MG63 (cell line): Measurements from ENCODE around the gene DIS3L2. TPM values are rescaled to one million over a fixed set of nuclear protein-coding genes. Genes with fewer than 3 reads are reported as not detected.
A peak's percentile ranks its signal among the peaks of the same experiment; 100 is the strongest.

Experiments used
- DNase-seq: peaks from one replicate; pipeline ENCODE4 v3.0.0-alpha.2; 2020
- H3K27me3 ChIP-seq: fragments of 250-450 bp; sonication (Bioruptor Pico); 2 replicates; pipeline ENCODE4 v1.5.1; 2020; ENCODE audit warnings: mild to moderate bottlenecking, moderate library complexity
- H3K36me3 ChIP-seq: fragments of 250-450 bp; sonication (Bioruptor Pico); 2 replicates; pipeline ENCODE4 v1.5.1; 2020; ENCODE audit warnings: mild to moderate bottlenecking, moderate library complexity
- H3K4me3 ChIP-seq: fragments of 250-450 bp; sonication (Bioruptor Pico); 2 replicates; pipeline ENCODE4 v1.5.1; 2020; ENCODE audit warnings: mild to moderate bottlenecking, moderate library complexity
- H3K9me3 ChIP-seq: fragments of 250-450 bp; sonication (Bioruptor Pico); 2 replicates; pipeline ENCODE4 v1.5.1; 2020; ENCODE audit warnings: mild to moderate bottlenecking, moderate library complexity
- total RNA-seq: library from RNA; depleted of rRNA; stranded (reverse); fragments of >200 nt; shearing (Covaris generic); gene quantifications from 2 replicates; pipeline ENCODE4 v1.2.3, GENCODE V29; 2014; ENCODE audit warnings: low replicate concordance

DIS3L2 gene
- total RNA-seq, 1 experiment from 2014 or later, result 17.2 TPM

DNA sequence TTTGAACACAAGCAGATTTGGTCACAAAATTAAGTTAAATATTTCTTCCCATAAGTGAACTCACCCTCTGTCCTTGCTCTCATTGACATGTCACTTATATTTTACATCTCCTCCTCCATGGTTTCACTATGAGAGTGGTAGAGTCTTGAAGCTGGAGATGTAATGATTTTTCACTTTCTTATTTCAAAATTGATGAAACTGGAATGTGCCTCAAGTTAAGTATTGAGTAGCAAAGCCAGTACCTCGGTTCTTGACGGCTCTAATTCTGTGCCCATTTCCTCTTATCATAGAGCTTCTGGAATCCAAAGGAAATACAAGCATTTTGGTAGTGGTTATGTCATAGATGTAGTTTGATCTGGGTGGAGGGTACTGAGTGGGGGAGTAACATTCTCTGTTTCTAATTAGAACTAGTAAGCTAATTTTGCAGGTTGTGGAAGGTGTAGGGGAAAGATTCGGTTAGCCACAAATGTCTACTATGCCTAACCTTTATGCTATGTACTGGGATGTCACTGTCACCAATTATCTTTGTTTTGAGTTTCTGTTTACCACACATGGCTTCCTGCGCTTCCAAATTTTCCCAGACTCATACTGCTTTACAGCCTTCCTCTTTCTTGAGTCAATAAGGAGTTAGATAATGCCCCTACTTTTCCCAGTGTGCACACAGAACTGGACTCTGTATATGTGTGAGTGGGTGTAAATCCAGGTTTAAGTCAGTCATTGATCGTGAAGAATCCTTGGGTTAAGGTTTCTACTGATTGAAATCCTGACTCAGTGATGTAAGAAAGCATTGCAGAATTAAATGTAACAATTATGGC lies 96.8 kb downstream of the DIS3L2 start:
- H3K4me3 ChIP-seq, result no peak overlapping the region
- DNase-seq, result no peak
- H3K36me3 ChIP-seq, result no peaks in the 10 kb centered on the region
- no peaks in the 10 kb centered on the region for H3K9me3 ChIP-seq
- no peaks in the 10 kb centered on the region for H3K27me3 ChIP-seq

DNA sequence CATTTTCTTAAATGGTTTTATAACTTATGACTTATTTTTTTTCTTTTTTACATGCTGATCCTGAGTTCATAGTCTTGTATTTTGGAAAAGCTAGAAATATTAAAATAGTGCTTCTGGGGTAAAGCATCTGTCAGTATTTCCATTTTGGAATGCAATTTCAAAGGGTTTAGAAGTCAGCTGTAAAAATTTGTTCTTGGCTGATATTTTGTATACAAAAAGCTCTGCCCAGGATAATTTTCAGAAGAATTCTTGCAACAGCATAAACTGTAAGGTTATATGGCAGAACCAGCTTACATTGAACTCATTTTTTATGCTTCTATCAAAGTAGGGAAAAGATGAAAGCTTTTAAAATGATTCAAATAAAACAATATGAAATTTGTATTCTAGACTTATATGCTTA lies 97.4 kb downstream of the DIS3L2 start:
- no peak for DNase-seq
- Histone ChIP-seq H3K27me3 (no peaks in the 10 kb centered on the region), H3K36me3 (no peaks in the 10 kb centered on the region), H3K9me3 (no peaks in the 10 kb centered on the region), H3K4me3 (no peak overlapping the region)

DNA sequence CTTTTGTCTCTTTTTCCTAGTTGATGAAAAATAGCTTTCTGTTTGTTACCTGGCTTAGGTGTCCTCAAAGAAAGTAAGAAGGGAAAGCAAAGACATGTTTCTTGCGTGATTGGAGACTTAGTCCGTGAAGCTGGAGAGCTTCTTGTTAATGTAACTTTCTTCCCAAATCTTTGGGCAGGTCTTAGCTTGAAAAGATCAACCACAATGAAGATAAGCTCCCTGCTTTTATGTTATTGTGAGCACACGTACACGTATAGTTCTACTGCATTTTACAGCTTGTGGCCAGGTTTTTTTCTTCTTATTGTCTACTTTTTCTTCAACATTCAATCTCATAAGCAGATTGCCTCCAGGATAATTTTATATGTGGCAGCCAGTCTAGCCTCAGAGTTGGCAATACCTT lies 99.8 kb downstream of the DIS3L2 start:
- Histone ChIP-seq H3K36me3 (no peaks in the 10 kb centered on the region), H3K27me3 (no peaks in the 10 kb centered on the region), H3K4me3 (no peak overlapping the region), H3K9me3 (no peaks in the 10 kb centered on the region)
- DNase-seq, result no peak

DNA sequence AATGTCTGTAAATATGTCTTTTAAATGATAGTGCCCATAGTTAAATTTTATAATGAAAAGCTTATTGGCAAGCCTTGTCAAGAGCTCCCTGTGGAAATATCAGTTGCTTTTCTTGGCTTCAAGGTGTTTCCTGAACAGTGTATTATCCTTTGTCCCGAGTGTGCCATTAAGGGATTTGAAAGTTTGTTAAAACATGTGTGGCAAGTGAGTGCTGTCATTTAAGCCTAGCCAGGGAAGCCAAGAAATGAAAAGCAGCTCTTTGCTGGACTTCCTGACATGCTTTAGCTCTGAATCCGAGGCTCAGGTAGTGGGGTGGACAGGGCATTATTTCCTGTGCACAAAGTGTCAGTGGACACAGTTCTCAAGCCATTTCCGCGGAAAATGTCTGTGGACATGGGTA lies 111.5 kb downstream of the DIS3L2 start:
- no peaks in the 10 kb centered on the region for H3K27me3 ChIP-seq
- H3K36me3 ChIP-seq, result no peaks in the 10 kb centered on the region
- no peaks in the 10 kb centered on the region for H3K9me3 ChIP-seq
- DNase-seq, result no peak
- no peak overlapping the region for H3K4me3 ChIP-seq

DNA sequence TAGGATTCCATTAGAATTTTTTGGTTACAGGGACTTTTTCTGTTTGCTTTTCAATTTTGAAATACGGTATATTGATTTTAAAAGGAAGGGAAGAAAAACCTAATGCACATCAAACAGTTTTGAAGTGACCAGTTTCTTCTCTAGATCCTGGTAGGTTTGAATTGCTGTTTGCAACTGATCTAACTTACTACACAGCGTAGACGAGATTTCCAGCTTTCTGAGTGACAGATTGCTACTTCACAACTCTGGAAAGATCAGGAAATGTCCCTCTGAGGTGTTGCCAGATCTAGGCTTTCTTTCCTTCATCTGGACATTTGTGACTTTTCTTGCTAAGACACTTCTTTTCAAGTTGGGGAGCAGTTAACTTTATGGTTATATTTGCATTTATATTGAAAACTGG lies 112.2 kb downstream of the DIS3L2 start:
- no peak for DNase-seq
- Histone ChIP-seq H3K27me3 (no peaks in the 10 kb centered on the region), H3K9me3 (no peaks in the 10 kb centered on the region), H3K4me3 (no peak overlapping the region), H3K36me3 (no peaks in the 10 kb centered on the region)

DNA sequence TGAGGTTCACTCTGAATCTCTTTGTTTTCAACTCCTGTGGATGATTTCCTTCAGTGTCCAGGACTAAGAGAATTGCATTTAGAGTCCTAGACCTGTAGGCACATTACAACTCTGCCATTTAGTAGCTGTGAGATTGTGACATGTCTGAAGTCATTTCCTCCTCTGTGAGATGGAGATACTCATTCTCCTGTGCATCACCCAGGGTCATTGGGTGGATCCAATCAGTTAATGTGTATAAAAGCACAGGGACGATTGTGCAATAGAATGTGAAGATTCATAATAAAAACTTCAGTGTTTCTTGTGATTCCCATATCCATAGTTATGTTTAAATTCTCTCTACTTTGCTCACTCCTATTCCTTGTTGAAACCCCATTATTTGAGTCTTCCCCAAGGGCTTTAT lies 113.6 kb downstream of the DIS3L2 start:
- Histone ChIP-seq H3K27me3 (no peaks in the 10 kb centered on the region), H3K4me3 (no peak overlapping the region), H3K9me3 (no peaks in the 10 kb centered on the region), H3K36me3 (no peaks in the 10 kb centered on the region)
- DNase-seq, result no peak

DNA sequence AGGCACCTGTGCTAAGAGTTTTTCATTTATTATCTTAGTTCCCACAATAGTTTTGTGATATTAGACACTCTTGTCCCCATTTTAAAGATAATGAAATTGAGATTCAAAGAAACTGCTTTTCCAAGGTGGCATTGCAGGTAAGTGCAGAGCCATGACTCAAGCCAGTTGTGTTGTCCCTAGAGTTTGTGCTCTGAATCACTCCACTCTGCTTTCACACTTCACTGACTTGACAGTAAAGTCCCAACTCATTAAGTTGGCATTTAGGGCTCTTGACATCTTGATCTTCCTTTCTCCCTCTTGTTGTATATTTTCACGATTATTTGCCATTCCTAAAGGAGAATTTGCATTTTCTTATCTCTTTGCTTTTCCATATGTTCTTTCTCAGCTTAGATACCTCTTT lies 114.3 kb downstream of the DIS3L2 start:
- H3K27me3 ChIP-seq, result no peaks in the 10 kb centered on the region
- H3K9me3 ChIP-seq, result no peaks in the 10 kb centered on the region
- no peaks in the 10 kb centered on the region for H3K36me3 ChIP-seq
- no peak overlapping the region for H3K4me3 ChIP-seq
- no peak for DNase-seq

DNA sequence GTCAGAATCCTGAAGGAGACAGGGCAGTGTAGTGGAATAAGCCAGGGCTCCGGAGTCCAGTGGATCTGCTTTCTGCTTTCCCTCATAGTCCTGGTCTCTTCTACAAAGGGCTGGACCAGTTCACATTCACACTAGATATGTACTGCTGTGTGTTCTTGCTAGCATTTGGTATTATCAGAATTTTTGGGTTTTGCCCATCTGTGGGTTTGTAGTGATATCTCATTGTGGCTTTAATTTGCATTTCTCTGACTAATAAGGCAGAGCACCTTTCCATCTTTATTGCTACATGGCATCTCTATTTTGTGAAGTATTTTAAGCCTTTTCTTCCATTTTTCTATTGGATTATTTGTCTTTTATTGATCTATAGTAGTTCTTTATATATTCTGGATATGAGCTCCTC lies 114.8 kb downstream of the DIS3L2 start:
- no peak overlapping the region for H3K4me3 ChIP-seq
- no peaks in the 10 kb centered on the region for H3K36me3 ChIP-seq
- no peaks in the 10 kb centered on the region for H3K27me3 ChIP-seq
- no peak for DNase-seq
- H3K9me3 ChIP-seq, result no peaks in the 10 kb centered on the region

DNA sequence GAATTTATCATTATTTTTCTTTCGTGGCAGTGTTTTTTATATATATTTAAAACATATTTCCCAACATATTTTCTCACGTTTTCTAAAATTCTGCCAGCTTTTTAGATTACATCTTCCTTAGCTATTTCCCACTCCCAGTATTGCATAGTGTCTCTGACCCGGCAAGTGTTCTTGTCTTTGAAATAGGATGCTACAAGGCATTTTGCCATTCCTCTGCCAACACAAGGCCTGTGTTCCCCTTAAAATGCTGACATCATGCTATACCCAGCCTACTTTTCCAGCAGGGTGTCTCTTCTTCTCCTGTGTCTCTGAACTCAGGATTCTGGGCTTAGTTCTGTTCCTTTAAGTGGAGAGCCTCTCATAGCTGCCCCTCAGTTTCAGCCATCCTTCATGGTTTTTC lies 115.2 kb downstream of the DIS3L2 start:
- no peaks in the 10 kb centered on the region for H3K27me3 ChIP-seq
- no peaks in the 10 kb centered on the region for H3K36me3 ChIP-seq
- DNase-seq, result no peak
- H3K9me3 ChIP-seq, result no peaks in the 10 kb centered on the region
- H3K4me3 ChIP-seq, result no peak overlapping the region

DNA sequence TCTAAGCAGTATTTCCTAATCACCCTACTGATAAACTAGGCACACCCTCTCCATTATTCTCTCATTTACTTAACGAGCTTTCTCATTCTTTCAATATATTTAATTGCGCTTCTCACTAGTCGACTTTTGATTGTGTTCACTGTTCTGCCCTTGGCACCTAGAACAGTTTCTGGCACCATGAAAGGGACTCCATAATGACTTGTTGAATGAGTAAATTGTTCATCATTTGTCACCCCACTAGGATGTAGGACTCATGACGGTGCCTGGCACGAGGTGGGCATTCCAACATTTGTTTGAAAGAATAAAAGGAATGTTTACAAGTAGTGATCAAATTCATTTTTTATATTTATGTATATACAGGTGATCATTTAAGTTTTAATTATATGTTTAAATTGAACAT lies 123.7 kb downstream of the DIS3L2 start:
- peaks cover 4% of the 10 kb centered on the region; the same call in 1 of the 2 replicates for H3K36me3 ChIP-seq
- peak; percentile 30 for DNase-seq
- H3K4me3 ChIP-seq, result no peak overlapping the region
- H3K9me3 ChIP-seq, result 0 out of 2 replicates have a peak, but pooled peaks cover 4% of the 10 kb centered on the region
- H3K27me3 ChIP-seq, result no peaks in the 10 kb centered on the region

DNA sequence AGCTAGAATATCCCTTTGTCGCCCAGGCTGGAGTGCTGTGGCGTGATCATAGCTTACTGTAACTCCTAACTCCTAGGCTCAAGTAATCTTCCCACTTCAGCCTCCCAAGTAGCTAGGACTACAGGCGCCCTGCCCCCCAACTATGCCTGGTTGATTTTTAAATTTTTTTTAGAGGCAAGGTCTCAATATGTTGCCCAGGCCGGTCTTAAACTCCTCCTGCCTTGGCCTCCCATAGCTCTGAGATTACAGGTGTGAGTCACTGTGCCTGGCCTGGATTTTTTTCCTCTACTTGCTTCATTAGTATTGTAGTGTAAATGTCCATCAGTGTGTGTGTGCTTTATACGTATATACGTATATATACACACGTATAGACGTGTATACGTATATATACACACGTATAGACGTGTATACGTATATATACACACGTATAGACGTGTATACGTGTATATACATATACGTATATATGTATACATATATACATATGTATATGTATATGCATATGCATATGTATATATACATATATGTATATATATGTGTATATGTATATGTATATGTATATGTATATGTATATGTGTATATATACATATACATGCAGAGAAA lies 124.4 kb downstream of the DIS3L2 start:
- Histone ChIP-seq H3K36me3 (peaks cover 4% of the 10 kb centered on the region; the same call in 1 of the 2 replicates), H3K4me3 (no peak overlapping the region), H3K27me3 (no peaks in the 10 kb centered on the region), H3K9me3 (0 out of 2 replicates have a peak, but pooled peaks cover 4% of the 10 kb centered on the region)
- peak; percentile 34 for DNase-seq

DNA sequence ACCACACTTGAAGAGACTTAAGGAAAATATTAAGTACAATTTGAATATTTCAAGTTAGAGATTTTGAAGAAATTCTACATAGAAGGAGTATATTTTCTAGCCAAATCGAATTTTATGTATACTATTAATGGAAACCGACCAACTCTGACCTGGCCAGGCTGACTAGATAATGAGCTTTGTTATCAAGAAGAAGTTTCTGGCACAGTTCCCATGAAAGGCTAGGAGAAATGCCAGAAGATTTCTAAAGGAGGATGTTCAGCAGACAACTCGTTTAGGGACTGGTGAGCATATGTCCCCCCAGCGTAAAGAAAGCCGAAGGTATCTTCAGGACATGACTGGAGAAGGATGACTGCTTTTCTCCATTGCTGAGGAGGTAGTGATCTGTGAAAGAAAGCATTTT lies 127.3 kb downstream of the DIS3L2 start:
- no peak for DNase-seq
- peaks cover 5% of the 10 kb centered on the region for H3K9me3 ChIP-seq
- H3K36me3 ChIP-seq, result peaks cover 4% of the 10 kb centered on the region; the same call in 1 of the 2 replicates
- no peak overlapping the region for H3K4me3 ChIP-seq
- H3K27me3 ChIP-seq, result no peaks in the 10 kb centered on the region

DNA sequence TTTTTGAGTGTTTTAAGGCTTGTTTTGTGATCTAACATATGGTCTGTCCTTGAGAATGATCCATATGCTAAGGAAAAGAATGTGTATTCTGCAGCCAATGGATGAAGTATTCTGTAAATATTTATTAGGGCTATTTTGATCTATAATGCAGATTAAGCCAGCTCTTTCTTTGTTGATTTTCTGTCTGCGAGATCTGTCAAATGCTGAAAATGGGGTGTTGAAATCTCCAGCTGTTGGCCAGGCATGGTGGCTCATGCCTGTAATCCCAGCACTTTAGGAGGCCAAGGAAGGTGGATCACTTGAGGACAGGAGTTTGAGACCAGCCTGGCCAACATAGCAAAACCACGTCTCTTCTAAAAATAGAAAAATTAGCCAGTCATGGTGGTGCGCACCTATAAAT lies 132.7 kb downstream of the DIS3L2 start:
- Histone ChIP-seq H3K36me3 (peaks cover 1% of the 10 kb centered on the region; the same call in 1 of the 2 replicates), H3K27me3 (no peaks in the 10 kb centered on the region), H3K4me3 (no peak overlapping the region), H3K9me3 (peaks cover 16% of the 10 kb centered on the region)
- DNase-seq, result no peak

DNA sequence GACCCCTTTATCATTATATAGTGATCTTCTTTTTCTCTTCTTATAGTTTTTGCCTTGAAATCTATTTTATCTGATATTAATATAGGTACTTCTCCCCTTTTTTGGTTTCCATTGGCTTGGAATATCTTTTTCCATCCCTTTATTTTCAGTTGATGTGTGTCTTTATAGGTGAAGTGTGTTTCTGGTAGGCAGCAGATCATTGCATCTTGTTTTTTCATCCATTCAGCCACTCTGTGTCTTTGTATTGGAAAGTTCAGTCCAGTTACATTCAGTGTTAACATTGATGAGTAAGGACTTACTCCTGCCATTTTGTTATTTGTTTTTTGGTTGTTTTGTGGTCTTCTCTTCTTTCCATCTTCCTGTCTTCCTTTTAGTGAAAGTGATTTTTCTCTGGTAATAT lies 133.4 kb downstream of the DIS3L2 start:
- H3K27me3 ChIP-seq, result no peaks in the 10 kb centered on the region
- H3K4me3 ChIP-seq, result no peak overlapping the region
- no peak for DNase-seq
- no peaks in the 10 kb centered on the region for H3K36me3 ChIP-seq
- peaks cover 16% of the 10 kb centered on the region for H3K9me3 ChIP-seq

DNA sequence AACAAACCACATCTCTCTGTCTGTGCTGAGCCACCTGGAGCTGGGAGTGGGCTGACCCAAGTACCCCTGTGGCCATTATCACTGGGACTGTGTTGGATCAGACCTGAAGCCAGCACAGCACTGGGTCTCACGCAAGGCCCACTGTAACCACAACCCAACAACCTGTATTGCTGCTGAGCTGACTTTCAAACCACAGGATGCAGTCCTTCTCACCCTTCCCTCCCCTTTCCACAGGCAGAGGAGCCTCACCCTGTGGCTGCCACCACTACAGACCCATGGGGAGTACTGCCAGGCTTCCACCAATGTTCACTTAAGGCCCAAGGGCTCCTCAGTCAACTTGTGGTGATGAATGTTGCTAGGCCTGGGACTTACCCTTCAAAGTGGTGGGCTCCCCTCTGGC lies 135.7 kb downstream of the DIS3L2 start:
- H3K9me3 ChIP-seq, result peaks cover 16% of the 10 kb centered on the region

DNA sequence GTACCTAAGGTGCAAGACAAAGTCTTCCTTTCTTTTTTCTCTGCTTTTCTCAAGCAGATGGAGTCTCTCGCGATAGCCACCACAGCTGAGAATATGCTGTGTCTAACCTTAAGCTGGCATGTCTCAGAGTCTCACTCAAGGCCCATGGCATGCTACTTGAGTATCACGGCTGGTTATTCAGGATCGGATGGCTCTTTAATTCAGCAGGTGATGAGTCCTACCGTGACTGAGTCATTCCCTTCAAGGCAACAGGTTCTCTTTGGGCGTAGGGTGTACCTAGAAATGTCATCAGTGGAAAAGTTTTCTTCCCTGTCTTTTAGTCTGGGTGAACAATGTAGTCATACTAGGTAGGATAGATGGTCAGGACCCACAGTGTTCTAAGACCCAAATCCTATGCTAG lies 136.2 kb downstream of the DIS3L2 start:
- Histone ChIP-seq H3K9me3 (peaks cover 16% of the 10 kb centered on the region), H3K36me3 (no peaks in the 10 kb centered on the region), H3K27me3 (no peaks in the 10 kb centered on the region), H3K4me3 (no peak overlapping the region)
- DNase-seq, result no peak

More for the DNA sequence above, 135.7 kb downstream of the DIS3L2 start:
- Histone ChIP-seq H3K27me3 (no peaks in the 10 kb centered on the region), H3K36me3 (no peaks in the 10 kb centered on the region), H3K4me3 (no peak overlapping the region)
- no peak for DNase-seq

DNA sequence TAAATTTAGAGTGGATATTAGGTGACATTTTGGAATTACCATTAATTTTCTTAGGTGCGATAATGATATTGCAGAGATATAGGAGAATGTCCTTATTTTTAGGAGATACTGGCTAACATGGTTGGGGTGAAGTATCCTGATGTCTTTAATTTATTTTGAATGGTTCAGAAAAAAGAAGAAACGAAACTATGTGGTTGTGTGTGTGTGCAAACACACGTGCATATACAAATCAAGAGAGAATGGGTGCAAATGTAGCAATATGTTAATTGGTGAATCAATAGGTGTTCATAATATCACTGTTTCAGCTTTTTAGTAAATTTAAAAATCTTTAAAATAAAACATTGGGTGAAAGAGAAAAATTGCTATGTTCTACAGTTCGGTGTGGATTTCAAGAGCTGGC lies 140.9 kb downstream of the DIS3L2 start:
- H3K9me3 ChIP-seq, result no peaks in the 10 kb centered on the region
- no peaks in the 10 kb centered on the region for H3K36me3 ChIP-seq
- no peak for DNase-seq
- no peaks in the 10 kb centered on the region for H3K27me3 ChIP-seq
- H3K4me3 ChIP-seq, result no peak overlapping the region

DNA sequence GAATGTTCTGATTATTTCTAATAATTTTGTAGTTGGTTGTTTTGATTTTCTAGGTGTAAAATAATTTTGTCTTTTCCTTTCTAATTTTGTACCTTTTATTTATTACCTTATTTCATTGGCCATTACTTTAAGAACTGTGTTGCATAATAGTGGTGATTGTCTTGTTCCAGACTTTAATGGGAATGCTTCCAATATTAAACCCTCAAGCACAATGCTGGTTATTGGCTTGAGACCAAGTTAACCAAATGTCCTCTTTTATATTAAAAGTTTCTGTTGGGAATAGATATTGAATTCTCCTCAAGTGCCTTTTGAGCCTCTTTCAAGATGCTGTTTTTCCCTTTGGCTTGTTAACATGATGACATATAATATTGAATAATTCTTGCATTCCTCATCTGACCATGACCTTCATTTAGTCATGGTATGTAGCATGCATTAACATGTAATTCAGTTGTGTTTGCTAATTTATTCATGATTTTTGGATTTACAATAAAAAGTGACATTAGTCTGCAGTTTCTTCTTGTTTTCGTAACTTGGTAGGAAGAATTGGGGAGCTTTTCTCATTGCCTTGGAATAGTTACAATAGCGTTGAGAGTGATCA lies 141.7 kb downstream of the DIS3L2 start:
- Histone ChIP-seq H3K9me3 (no peaks in the 10 kb centered on the region), H3K36me3 (no peaks in the 10 kb centered on the region), H3K27me3 (no peaks in the 10 kb centered on the region), H3K4me3 (no peak overlapping the region)
- no peak for DNase-seq
